ENCODE data around the gene CNTN4. TPM values are rescaled to one million over a fixed set of nuclear protein-coding genes. Genes with fewer than 3 reads are reported as not detected.

CNTN4 gene
- total RNA-seq, 4 donors from 2014 or later: 2.6 to 91.2 (median 13.2) TPM

DNA sequence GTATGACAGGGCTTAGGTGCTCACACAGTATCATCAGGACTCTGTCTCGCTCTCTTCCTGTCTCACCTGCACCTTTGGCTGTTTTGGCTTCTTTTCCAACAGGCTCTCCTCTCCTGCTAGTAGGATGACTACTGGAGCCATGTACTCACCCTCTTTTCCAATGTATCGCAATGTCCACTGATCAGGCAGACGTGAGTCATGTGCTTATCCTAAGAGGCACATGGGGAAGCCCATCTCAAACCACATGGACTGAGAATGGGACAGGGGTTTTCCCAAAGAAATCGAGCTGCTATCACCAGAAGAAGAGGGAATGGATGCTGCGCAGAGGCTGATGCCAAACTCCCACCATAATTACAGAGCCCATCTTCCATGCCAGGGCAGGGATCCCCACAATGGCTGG lies 830.9 kb downstream of the CNTN4 start:
- TF ChIP-seq, protein P1, sequence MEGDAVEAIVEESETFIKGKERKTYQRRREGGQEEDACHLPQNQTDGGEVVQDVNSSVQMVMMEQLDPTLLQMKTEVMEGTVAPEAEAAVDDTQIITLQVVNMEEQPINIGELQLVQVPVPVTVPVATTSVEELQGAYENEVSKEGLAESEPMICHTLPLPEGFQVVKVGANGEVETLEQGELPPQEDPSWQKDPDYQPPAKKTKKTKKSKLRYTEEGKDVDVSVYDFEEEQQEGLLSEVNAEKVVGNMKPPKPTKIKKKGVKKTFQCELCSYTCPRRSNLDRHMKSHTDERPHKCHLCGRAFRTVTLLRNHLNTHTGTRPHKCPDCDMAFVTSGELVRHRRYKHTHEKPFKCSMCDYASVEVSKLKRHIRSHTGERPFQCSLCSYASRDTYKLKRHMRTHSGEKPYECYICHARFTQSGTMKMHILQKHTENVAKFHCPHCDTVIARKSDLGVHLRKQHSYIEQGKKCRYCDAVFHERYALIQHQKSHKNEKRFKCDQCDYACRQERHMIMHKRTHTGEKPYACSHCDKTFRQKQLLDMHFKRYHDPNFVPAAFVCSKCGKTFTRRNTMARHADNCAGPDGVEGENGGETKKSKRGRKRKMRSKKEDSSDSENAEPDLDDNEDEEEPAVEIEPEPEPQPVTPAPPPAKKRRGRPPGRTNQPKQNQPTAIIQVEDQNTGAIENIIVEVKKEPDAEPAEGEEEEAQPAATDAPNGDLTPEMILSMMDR (IDR thresholded peaks at IDR 0.05): no peak
- TF ChIP-seq POLR2A (IDR thresholded peaks at IDR 0.05): no peak
- Histone ChIP-seq H3K9me3 (no peaks in the 10 kb centered on the region), H3K4me1 (no peaks in the 10 kb centered on the region), H3K36me3 (no peaks in the 10 kb centered on the region), H3K4me3 (no peak overlapping the region), H3K27me3 (no peaks in the 10 kb centered on the region), H3K27ac (no peak overlapping the region)
- DNase-seq: no peak
- intact Hi-C loops (cut with DNase I; ENCODE audit: low total_unique reads): no loop called here

DNA sequence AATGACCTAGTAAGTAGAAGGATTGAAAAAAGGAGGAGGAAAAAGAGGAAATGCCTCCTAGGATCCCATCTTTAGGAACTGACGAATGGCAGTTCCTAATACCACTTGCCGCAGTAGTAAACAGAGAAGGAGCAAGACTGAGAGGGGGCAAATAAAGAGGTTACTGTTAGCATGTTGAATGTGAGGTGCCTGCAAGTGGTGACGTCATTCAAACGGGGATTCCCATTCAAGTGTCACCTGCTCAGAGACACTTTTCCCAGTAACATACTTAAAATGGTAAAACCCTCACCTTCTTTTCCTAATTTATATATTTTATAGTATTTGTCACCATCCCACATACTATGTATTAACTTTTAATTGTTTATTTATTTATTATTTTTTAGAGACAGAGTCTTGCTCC lies 832.6 kb downstream of the CNTN4 start:
- no peaks in the 10 kb centered on the region for H3K27me3 ChIP-seq
- intact Hi-C loops (cut with DNase I; ENCODE audit: low total_unique reads): no loop called here

DNA sequence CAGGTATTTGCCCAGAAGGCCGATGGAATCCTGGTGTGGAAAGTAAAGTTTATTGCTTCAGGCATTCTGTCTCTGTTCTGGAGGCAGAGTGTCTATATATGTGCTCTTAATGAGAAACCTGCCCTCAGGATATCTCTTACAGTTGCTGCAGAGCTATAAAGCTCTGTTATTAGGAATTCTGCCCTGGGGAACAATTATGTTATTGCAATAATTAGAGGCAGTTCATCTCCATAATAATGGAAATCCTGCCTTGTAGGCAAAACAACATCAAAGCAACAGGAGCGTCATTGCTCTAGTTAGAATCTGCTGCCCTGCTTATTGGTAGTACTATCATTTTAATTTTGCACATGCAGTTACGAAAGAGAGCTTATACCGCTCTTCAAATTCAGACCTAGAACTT lies 835.9 kb downstream of the CNTN4 start:
- no peak for TF ChIP-seq POLR2A (IDR thresholded peaks at IDR 0.05)
- TF ChIP-seq, protein P1 (IDR thresholded peaks at IDR 0.05): no peak
- H3K4me3 ChIP-seq: no peak overlapping the region
- no peaks in the 10 kb centered on the region for H3K27me3 ChIP-seq
- no peaks in the 10 kb centered on the region for H3K4me1 ChIP-seq
- intact Hi-C loops (cut with DNase I; ENCODE audit: low total_unique reads): no loop called here
- H3K9me3 ChIP-seq: no peaks in the 10 kb centered on the region
- H3K36me3 ChIP-seq: no peaks in the 10 kb centered on the region
- no peak overlapping the region for H3K27ac ChIP-seq
- DNase-seq: no peak

More for the DNA sequence above, 832.6 kb downstream of the CNTN4 start:
- no peak for TF ChIP-seq POLR2A (IDR thresholded peaks at IDR 0.05)
- TF ChIP-seq, protein P1 (IDR thresholded peaks at IDR 0.05): no peak
- Histone ChIP-seq H3K4me1 (no peaks in the 10 kb centered on the region), H3K36me3 (no peaks in the 10 kb centered on the region), H3K4me3 (no peak overlapping the region), H3K9me3 (no peaks in the 10 kb centered on the region), H3K27ac (no peak overlapping the region)
- no peak for DNase-seq

DNA sequence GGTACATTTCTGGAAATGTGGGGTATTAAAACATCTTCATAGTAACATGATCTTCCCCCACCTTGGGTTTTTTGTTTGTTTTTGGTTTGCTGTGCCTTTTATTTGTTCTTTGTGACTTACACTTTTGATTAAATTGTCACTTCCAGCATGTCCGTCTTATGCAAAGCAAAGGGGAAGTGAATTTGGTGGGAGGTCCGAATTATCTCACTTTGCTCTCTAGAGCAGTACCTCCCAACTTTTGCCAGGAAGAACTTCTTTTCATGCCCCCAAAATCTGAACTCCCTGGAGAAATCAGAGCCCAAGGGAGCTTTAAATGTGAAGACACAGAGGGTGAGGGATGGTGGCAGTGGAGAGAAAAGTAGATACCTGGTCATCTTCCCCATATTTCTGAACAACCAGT lies 838.4 kb downstream of the CNTN4 start:
- Histone ChIP-seq H3K9me3 (no peaks in the 10 kb centered on the region), H3K36me3 (no peaks in the 10 kb centered on the region), H3K4me3 (no peak overlapping the region), H3K27me3 (no peaks in the 10 kb centered on the region), H3K4me1 (no peaks in the 10 kb centered on the region), H3K27ac (no peak overlapping the region)
- no peak for TF ChIP-seq POLR2A (IDR thresholded peaks at IDR 0.05)
- TF ChIP-seq, protein P1 (IDR thresholded peaks at IDR 0.05): no peak
- intact Hi-C loops (cut with DNase I; ENCODE audit: low total_unique reads): no loop called here
- DNase-seq: no peak

DNA sequence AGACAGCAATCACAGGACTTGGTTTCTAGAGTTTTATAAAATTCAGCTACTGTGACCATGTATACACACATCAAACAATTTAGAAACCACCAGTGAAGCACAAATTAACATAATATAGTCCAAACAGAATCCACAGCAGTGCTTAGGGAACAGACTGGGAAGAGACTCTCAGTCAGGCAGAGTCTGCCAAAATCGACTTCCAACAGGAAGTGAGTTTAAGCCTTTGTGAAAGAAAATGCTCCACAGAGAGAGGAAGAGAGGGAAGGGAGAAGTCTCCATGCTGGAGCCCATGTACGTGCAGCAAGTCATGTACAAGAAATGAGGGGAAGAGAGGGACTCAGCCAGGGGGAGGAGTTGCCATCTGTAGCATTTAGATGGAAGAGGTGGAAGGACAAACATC lies 838.9 kb downstream of the CNTN4 start:
- Histone ChIP-seq H3K36me3 (no peaks in the 10 kb centered on the region), H3K27me3 (no peaks in the 10 kb centered on the region), H3K4me3 (no peak overlapping the region), H3K9me3 (no peaks in the 10 kb centered on the region), H3K27ac (no peak overlapping the region), H3K4me1 (no peaks in the 10 kb centered on the region)
- intact Hi-C loops (cut with DNase I; ENCODE audit: low total_unique reads): no loop called here
- no peak for TF ChIP-seq POLR2A (IDR thresholded peaks at IDR 0.05)
- TF ChIP-seq, protein P1 (IDR thresholded peaks at IDR 0.05): no peak
- no peak for DNase-seq
